GM12878 (cell line): Measurements from ENCODE around the gene TMEM131L. TPM values are rescaled to one million over a fixed set of nuclear protein-coding genes. Genes with fewer than 3 reads are reported as not detected.

Experiments used
- ATAC-seq: fragments of 200-7000 bp; cut with Tn5 transposase; 3 replicates; pipeline ENCODE4 v1.9.1; 2020; ENCODE audit warnings: mild to moderate bottlenecking, moderate library complexity
- BruUV-seq: library from RNA; stranded (reverse); fragments of 400-500 nt; replicated peaks from 2 replicates; lab custom pipeline; 2021; lab: Mats Ljungman, UMichigan
- CTCF ChIA-PET: fragments of 300-600 bp; sonication (Branson Sonifier 250); formaldehyde crosslinking; extraction: SDS; loops from one replicate; lab custom pipeline; 2021; ENCODE audit warnings: inconsistent platforms; lab: Yijun Ruan, JAX
- POLR2A ChIA-PET: fragments of 350-600 bp; formaldehyde crosslinking; extraction: SDS; loops from one replicate; lab custom pipeline; 2021; ENCODE audit warnings: inconsistent platforms; lab: Charles Lee
- RAD21 ChIA-PET: fragments of 300-600 bp; sonication (Branson Sonifier 250); formaldehyde crosslinking; loops from one replicate; lab custom pipeline; 2023; ENCODE audit warnings: antibody characterized with exemption; ENCODE audit not compliant: unreplicated experiment; lab: Charles Lee
- SMC1A ChIA-PET: fragments of 300-600 bp; sonication (Branson Sonifier 250); formaldehyde crosslinking; loops from one replicate; lab custom pipeline; 2023; ENCODE audit not compliant: unreplicated experiment, uncharacterized antibody; lab: Charles Lee
- DNase-seq: peaks from one replicate; pipeline ENCODE4 v3.0.0-alpha.2; 2011; ENCODE audit warnings: low read depth, low spot score
- FAIRE-seq: peaks from 3 replicates; lab custom pipeline; 2011; peaks lifted over from hg19 to GRCh38; lab: Jason Lieb, UNC
- H2AFZ ChIP-seq: 2 replicates; pipeline ENCODE4 v1.6.0; 2011; ENCODE audit warnings: low read depth, low read length, control low read depth; ENCODE audit not compliant: control insufficient read depth
- H3K27ac ChIP-seq: 2 replicates; pipeline ENCODE4 v1.5.1; 2011; ENCODE audit warnings: control low read depth; ENCODE audit not compliant: control insufficient read depth, insufficient read depth
- H3K27me3 ChIP-seq, 2 experiments: replicated peaks in 1 of 2; 2 replicates each; pipeline versions ENCODE4 v1.6.0 to v1.6.1; 2011; ENCODE audit warnings: low read length in 1 of 2; ENCODE audit not compliant: control insufficient read depth in 2 of 2, insufficient read depth in 2 of 2
- H3K36me3 ChIP-seq, 2 experiments: 2 replicates each; pipeline ENCODE4 v1.5.1; 2011; ENCODE audit warnings: low read length in 1 of 2; ENCODE audit not compliant: control insufficient read depth in 2 of 2, insufficient read depth in 2 of 2
- H3K4me1 ChIP-seq: 2 replicates; pipeline ENCODE4 v1.6.1; 2011; ENCODE audit warnings: mild to moderate bottlenecking, low read length, moderate library complexity, mixed read lengths; ENCODE audit not compliant: control insufficient read depth, insufficient read depth
- H3K4me2 ChIP-seq: 2 replicates; pipeline ENCODE4 v1.6.0; 2011; ENCODE audit warnings: control low read depth; ENCODE audit not compliant: control insufficient read depth, insufficient read depth
- H3K4me3 ChIP-seq: fragments of 200-600 bp; sonication (generic); 2 replicates; pipeline ENCODE4 v1.5.1; 2016
- H3K79me2 ChIP-seq: 2 replicates; pipeline ENCODE4 v1.6.0; 2011; ENCODE audit warnings: low read length; ENCODE audit not compliant: control insufficient read depth, insufficient read depth
- H3K9ac ChIP-seq: 2 replicates; pipeline ENCODE4 v1.8.0; 2011; ENCODE audit warnings: low read length, control low read depth, mixed read lengths; ENCODE audit not compliant: control insufficient read depth, insufficient read depth
- H3K9me3 ChIP-seq: replicated peaks from 3 replicates; pipeline ENCODE4 v1.5.1; 2011; ENCODE audit warnings: mild to moderate bottlenecking, low read length; ENCODE audit not compliant: control insufficient read depth, insufficient read depth
- H4K20me1 ChIP-seq: 2 replicates; pipeline ENCODE4 v1.6.0; 2011; ENCODE audit not compliant: control insufficient read depth, insufficient read depth
- ATF7 ChIP-seq: fragments of 450-650 bp; IDR thresholded peaks from 2 replicates; pipeline ENCODE4 v1.6.1; 2016; ENCODE audit warnings: low read depth, mild to moderate bottlenecking
- BACH1 ChIP-seq: fragments of 450-650 bp; IDR thresholded peaks from 2 replicates; pipeline ENCODE4 v1.6.1; 2017; ENCODE audit warnings: mild to moderate bottlenecking, borderline replicate concordance
- BCL3 ChIP-seq: IDR thresholded peaks from 2 replicates; pipeline ENCODE4 v1.6.1; 2011; ENCODE audit warnings: borderline replicate concordance, low read depth, mild to moderate bottlenecking, moderate library complexity, low read length; ENCODE audit not compliant: insufficient read depth, poor library complexity, severe bottlenecking
- BCLAF1 ChIP-seq: fragments of 450-650 bp; IDR thresholded peaks from 2 replicates; pipeline ENCODE4 v1.6.1; 2017; ENCODE audit warnings: antibody characterized with exemption, mild to moderate bottlenecking, moderate library complexity
- BMI1 ChIP-seq: fragments of 450-650 bp; IDR thresholded peaks from 2 replicates; pipeline ENCODE4 v1.6.1; 2016; ENCODE audit warnings: mild to moderate bottlenecking, moderate library complexity, borderline replicate concordance
- CHD4 ChIP-seq: fragments of 200-600 bp; sonication (generic); IDR thresholded peaks from 2 replicates; pipeline ENCODE4 v1.6.1; 2016; ENCODE audit warnings: mild to moderate bottlenecking
- CREM ChIP-seq: IDR thresholded peaks from 2 replicates; pipeline ENCODE4 v1.6.1; 2014; ENCODE audit warnings: antibody characterized with exemption, low read depth
- IKZF1 ChIP-seq: fragments of 450-650 bp; conservative IDR thresholded peaks from 2 replicates; pipeline ENCODE4 v1.6.1; 2017; ENCODE audit warnings: antibody characterized with exemption, mild to moderate bottlenecking
- MTA2 ChIP-seq: fragments of 450-650 bp; IDR thresholded peaks from 2 replicates; pipeline ENCODE4 v1.6.1; 2016; ENCODE audit warnings: low read depth, mild to moderate bottlenecking, moderate library complexity
- NR2C2 ChIP-seq: IDR thresholded peaks from 2 replicates; pipeline ENCODE4 v1.6.1; 2011; ENCODE audit warnings: borderline replicate concordance, low read depth; ENCODE audit not compliant: control insufficient read depth, insufficient read length
- PKNOX1 ChIP-seq: fragments of 450-650 bp; IDR thresholded peaks from 2 replicates; pipeline ENCODE4 v1.6.1; 2016; ENCODE audit warnings: mild to moderate bottlenecking
- POLR2AphosphoS5 ChIP-seq: IDR thresholded peaks from 2 replicates; pipeline ENCODE4 v1.6.1; 2011; ENCODE audit warnings: mild to moderate bottlenecking, low read length, inconsistent platforms
- RBBP5 ChIP-seq: fragments of 200-600 bp; sonication (generic); conservative IDR thresholded peaks from 2 replicates; pipeline ENCODE4 v1.6.1; 2016
- USF1 ChIP-seq: IDR thresholded peaks from 2 replicates; pipeline ENCODE4 v1.6.1; 2011; ENCODE audit warnings: borderline replicate concordance, low read depth, mild to moderate bottlenecking, moderate library complexity, mixed read lengths, low read length; ENCODE audit not compliant: insufficient read depth; ENCODE audit errors: extremely low read length
- ZNF24 ChIP-seq: fragments of 450-650 bp; IDR thresholded peaks from 2 replicates; pipeline ENCODE4 v1.6.1; 2017; ENCODE audit warnings: antibody characterized with exemption, mild to moderate bottlenecking
- ZNF274 ChIP-seq: IDR thresholded peaks from one replicate; pipeline ENCODE4 v1.8.0; 2011; ENCODE audit not compliant: insufficient read length, insufficient read depth
- WGBS: methylation state at CpG from one replicate; pipeline ENCODE4 v1.1.6; 2016; ENCODE audit warnings: low lambda C conversion rate; ENCODE audit not compliant: insufficient replicate concordance, insufficient coverage; ENCODE audit errors: missing lambda C conversion rate; 5-methylcytosine and 5-hydroxymethylcytosine counted together
- in situ Hi-C: fragments of 300-500 bp; cut with MboI; formaldehyde crosslinking; loops from 9 replicates; pipeline ENCODE4 v1.14.3; 2018; ENCODE audit warnings: mixed read lengths
- intact Hi-C: fragments of 100-400 bp; cut with micrococcal nuclease; formaldehyde crosslinking; loops from one replicate; pipeline ENCODE4 v1.14.2; 2022; ENCODE audit not compliant: unreplicated experiment
- polyA plus RNA-seq, 11 experiments: library from polyadenylated mRNA; depleted of rRNA in 4 of 11; unstranded in 6 of 11; stranded (reverse) in 5 of 11; fragments of >200 nt; fragmentation: Nextera tagmentation in 4 of 11; fragmentation: Illumina TruSeq in 1 of 11; extraction: Ambion mirVana in 4 of 11; extraction: Trizol in 1 of 11; gene quantifications; 1 replicate in 1 of 11; 2 replicates in 10 of 11; pipeline versions ENCODE4 v1.2.1 to v1.2.3, GENCODE V29; 2011 to 2016; ENCODE audit warnings: inconsistent platforms in 2 of 11, missing spikeins in 2 of 11, low read depth in 1 of 11
- total RNA-seq, 4 experiments: library from RNA; depleted of rRNA in 3 of 4; stranded (reverse); fragments of >200 nt in 3 of 4; fragmentation: Illumina TruSeq in 1 of 4; extraction: Trizol in 1 of 4; gene quantifications; 2 replicates each; pipeline versions ENCODE4 v1.2.1 to v1.2.3, GENCODE V29; 2013 to 2021

The TMEM131L gene
- total and polyA plus RNA-seq, 10 of the 15 experiments (the other 5 are each of a cell fraction or from before 2014, with no cell fraction given): 8.5 to 101 (median 74.4) TPM

- Histone ChIP-seq H4K20me1 (peaks cover 20% of the 10 kb centered on the region), H3K4me1 (peaks cover 50% of the 10 kb centered on the region), H3K4me3 (no peak overlapping the region), H3K9me3 (no peaks in the 10 kb centered on the region; the same call in 1 of the 3 replicates), H3K27me3 (no peaks in the 10 kb centered on the region), H3K79me2 (peaks cover 80% of the 10 kb centered on the region), H3K4me2 (peak overlapping the region; percentile 62), H3K36me3 (peaks cover 6 to 17% of the 10 kb centered on the region in 2 experiments; a peak in 3 of 4 replicates), H3K27ac (peak overlapping the region; percentile 48), H3K9ac (no peak overlapping the region), H2AFZ (no peak overlapping the region)
- DNase-seq (no peak), ATAC-seq (peak; percentile 60), FAIRE-seq (no peak)
- ChIA-PET CTCF (interaction anchor here (0.7 to 2.8 kb wide), 25 partner anchors 11 to 232 kb away, joined by 3 to 33 read pairs (median 6); partner anchors contain the start of gene MND1), SMC1A (interaction anchor here (0.5 to 5.2 kb wide), 33 partner anchors 8 to 230 kb away, joined by 3 to 48 read pairs (median 5); partner anchors contain the start of genes MND1 and TMEM131L), POLR2A (interaction anchor here (0.6 to 2.1 kb wide), 12 partner anchors 10 to 142 kb away, joined by 3 to 8 read pairs (median 4); no protein-coding TSS in a partner anchor), RAD21 (interaction anchor here (0.7 to 2.3 kb wide), 33 partner anchors 8 to 233 kb away, joined by 3 to 35 read pairs (median 4); partner anchors contain the start of gene TMEM131L)
- 72% methylated on average over 4 of the region's 4 CpGs for WGBS
- in situ Hi-C loops (loop anchor here (5.0 kb wide), 2 partner anchors 137 to 227 kb away; no protein-coding TSS in a partner anchor), intact Hi-C loops (loop anchor here (2.0 kb wide), 1 partner anchor 81 kb away; no protein-coding TSS in a partner anchor)
- no TSS peak for BruUV-seq
- TF ChIP-seq USF1 (no peak), BMI1 (no peak), POLR2AphosphoS5 (no peak), BCLAF1 (no peak), CREM (no peak), MTA2 (no peak; the same call in 1 of the 2 replicates), PKNOX1 (no peak), RBBP5 (no peak), ZNF274 (no peak), ATF7 (no peak), IKZF1 (0 out of 2 replicates have a peak, but pooled peaks have one; percentile 17), ZNF24 (no peak), CHD4 (no peak), BACH1 (no peak), NR2C2 (no peak), BCL3 (peak; percentile 37)
These were observed 108.0 kb downstream of the TMEM131L start for GRCh38 chr4:153573881-153574802.
